Nephron (organoid): ENCODE data around the gene FSTL4.

Source experiments
- H3K27ac Mint-ChIP-seq, 3 experiments: 2 replicates each; pipeline ENCODE4 v1.8.0; 2020; ENCODE audit warnings: mixed read lengths in 3 of 3, mild to moderate bottlenecking in 2 of 3, moderate library complexity in 1 of 3
- H3K27me3 Mint-ChIP-seq: 2 replicates; pipeline ENCODE4 v1.8.0; 2021; ENCODE audit warnings: low read depth, mild to moderate bottlenecking, moderate library complexity, mixed read lengths
- H3K36me3 Mint-ChIP-seq: 2 replicates; pipeline ENCODE4 v1.8.0; 2020; ENCODE audit warnings: low read depth, mixed read lengths
- H3K4me1 Mint-ChIP-seq: 2 replicates; pipeline ENCODE4 v1.8.0; 2020; ENCODE audit warnings: mixed read lengths
- H3K4me3 Mint-ChIP-seq, 3 experiments: 2 replicates each; pipeline ENCODE4 v1.8.0; 2020; ENCODE audit warnings: mild to moderate bottlenecking in 3 of 3, mixed read lengths in 3 of 3, moderate library complexity in 2 of 3
- H3K9me3 Mint-ChIP-seq: 2 replicates; pipeline ENCODE4 v1.8.0; 2020; ENCODE audit warnings: mixed read lengths
- TF ChIP-seq, protein P1 (sequence below), 3 experiments: fragments of 200-600 bp; sonication (generic); IDR thresholded peaks; one replicate each; pipeline ENCODE4 v1.5.0; 2021; ENCODE audit warnings: antibody characterized with exemption in 3 of 3; ENCODE audit not compliant: unreplicated experiment in 3 of 3

FSTL4 gene

DNA sequence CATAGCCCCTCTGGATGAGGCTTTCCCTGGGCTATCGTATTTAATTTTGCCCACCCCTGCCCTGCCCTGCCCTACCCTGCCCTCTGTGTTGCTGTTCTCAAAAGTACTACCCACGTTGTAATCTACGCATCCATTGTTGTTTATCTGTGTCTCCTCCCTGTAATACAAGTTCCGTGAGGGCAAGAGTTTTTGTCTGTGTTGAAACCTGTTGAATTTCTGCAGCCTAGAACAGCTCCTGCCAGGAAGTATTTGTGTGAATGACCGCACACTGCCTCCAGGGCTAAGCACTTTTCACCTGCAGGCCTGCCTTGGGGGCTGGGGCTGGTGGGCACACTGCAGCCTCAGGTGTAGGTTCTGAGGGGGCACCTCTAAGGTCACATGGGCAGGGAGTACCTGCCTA lies 315.7 kb downstream of the FSTL4 start:
- TF ChIP-seq, protein P1, sequence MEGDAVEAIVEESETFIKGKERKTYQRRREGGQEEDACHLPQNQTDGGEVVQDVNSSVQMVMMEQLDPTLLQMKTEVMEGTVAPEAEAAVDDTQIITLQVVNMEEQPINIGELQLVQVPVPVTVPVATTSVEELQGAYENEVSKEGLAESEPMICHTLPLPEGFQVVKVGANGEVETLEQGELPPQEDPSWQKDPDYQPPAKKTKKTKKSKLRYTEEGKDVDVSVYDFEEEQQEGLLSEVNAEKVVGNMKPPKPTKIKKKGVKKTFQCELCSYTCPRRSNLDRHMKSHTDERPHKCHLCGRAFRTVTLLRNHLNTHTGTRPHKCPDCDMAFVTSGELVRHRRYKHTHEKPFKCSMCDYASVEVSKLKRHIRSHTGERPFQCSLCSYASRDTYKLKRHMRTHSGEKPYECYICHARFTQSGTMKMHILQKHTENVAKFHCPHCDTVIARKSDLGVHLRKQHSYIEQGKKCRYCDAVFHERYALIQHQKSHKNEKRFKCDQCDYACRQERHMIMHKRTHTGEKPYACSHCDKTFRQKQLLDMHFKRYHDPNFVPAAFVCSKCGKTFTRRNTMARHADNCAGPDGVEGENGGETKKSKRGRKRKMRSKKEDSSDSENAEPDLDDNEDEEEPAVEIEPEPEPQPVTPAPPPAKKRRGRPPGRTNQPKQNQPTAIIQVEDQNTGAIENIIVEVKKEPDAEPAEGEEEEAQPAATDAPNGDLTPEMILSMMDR (IDR thresholded peaks at IDR 0.05; ENCODE audit: unreplicated experiment in 3 of 3) = no peak
- H3K9me3 Mint-ChIP-seq = no peaks in the 10 kb centered on the region
- H3K27ac Mint-ChIP-seq = no peak overlapping the region
- H3K27me3 Mint-ChIP-seq = peaks cover 12% of the 10 kb centered on the region
- no peak overlapping the region for H3K4me3 Mint-ChIP-seq
- no peaks in the 10 kb centered on the region for H3K36me3 Mint-ChIP-seq
- no peaks in the 10 kb centered on the region for H3K4me1 Mint-ChIP-seq

DNA sequence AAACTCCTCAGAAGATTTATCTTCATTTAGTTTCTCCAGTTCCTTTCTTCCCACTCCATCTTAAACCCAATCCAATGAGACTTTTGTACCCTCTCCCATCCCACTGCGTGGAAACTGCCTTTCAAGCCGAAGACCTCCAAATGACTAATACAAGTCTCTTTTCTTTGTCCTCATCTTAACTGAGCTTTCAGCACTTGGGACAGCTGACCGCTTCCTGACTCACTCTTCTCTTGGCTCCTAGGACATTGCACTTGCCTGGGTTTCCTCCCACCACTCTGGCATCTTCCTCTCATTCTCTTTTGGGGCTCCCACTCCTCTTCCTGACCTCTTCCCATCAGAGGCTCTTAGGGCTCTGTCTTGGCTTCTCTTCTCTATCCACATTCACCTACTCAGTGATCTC lies 316.8 kb downstream of the FSTL4 start:
- Mint-ChIP-seq H3K27ac (no peak overlapping the region), H3K4me1 (no peaks in the 10 kb centered on the region), H3K27me3 (peaks cover 6% of the 10 kb centered on the region), H3K4me3 (no peak overlapping the region), H3K36me3 (no peaks in the 10 kb centered on the region), H3K9me3 (no peaks in the 10 kb centered on the region)
- TF ChIP-seq, protein P1 (IDR thresholded peaks at IDR 0.05; ENCODE audit: unreplicated experiment in 3 of 3) = no peak

DNA sequence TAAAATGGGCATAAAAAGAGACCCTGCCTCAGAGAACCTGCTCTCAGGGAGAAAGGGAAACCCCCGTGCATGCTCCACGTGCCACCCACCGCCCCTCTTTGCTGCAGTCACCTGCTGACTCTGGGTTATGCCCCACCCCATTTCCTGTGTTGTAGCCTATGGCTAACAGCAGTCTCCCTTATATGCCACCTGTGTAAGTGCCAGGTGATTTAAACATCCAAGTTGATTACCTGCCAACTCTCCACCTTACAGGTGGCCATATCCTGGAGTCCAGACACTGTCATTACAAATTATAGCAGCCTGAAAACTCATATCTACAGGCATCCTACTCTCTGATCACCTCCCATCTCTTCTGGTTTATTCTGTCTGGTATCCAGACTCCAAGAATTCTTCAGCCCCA lies 318.0 kb downstream of the FSTL4 start:
- TF ChIP-seq, protein P1 (IDR thresholded peaks at IDR 0.05; ENCODE audit: unreplicated experiment in 3 of 3) = no peak
- Mint-ChIP-seq H3K27me3 (peaks cover 4% of the 10 kb centered on the region), H3K36me3 (no peaks in the 10 kb centered on the region), H3K4me3 (no peak overlapping the region), H3K27ac (no peak overlapping the region), H3K4me1 (no peaks in the 10 kb centered on the region), H3K9me3 (no peaks in the 10 kb centered on the region)

DNA sequence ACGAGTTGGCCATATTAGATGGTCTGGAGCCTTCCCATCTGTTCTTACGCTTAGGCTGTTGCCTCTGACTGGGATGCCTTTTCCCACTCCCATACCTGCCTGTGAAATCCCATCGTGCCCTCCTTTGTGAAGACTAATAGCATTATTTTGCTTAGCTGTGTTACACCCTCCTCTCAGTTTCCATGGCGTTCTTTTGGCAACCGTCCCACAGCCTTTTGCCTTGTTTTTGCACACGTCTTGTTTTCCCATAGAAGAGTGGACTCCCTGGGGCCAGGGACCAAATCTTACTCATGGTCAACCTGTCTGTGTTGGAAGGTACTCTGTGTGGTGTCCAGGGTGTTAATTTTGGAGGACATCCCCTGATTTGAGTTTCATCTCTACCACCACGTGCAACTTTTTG lies 318.4 kb downstream of the FSTL4 start:
- no peak overlapping the region for H3K27ac Mint-ChIP-seq
- H3K4me1 Mint-ChIP-seq = no peaks in the 10 kb centered on the region
- TF ChIP-seq, protein P1 (IDR thresholded peaks at IDR 0.05; ENCODE audit: unreplicated experiment in 3 of 3) = no peak
- no peak overlapping the region for H3K4me3 Mint-ChIP-seq
- peaks cover 4% of the 10 kb centered on the region for H3K27me3 Mint-ChIP-seq
- H3K36me3 Mint-ChIP-seq = no peaks in the 10 kb centered on the region
- H3K9me3 Mint-ChIP-seq = no peaks in the 10 kb centered on the region

DNA sequence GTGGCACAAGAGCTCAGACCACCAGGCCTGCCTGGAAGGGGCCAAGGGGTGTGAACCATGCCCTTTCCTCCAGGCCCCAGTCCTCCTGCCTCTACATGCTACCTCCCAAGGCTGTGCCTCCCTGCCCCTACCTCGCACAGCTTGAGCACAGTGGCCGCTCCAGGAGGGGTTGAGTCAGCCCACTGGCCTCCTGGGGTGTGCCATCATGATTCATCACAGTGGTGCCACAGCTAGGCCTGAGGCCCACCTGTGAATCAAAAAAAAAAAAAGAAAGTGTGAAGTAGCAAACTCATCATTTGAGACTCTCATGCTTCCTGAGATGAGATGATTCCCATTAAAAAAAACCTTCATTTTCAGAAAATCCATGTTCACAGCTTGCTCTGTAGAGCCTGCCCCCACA lies 320.0 kb downstream of the FSTL4 start:
- Mint-ChIP-seq H3K4me3 (no peak overlapping the region), H3K27me3 (peaks cover 9% of the 10 kb centered on the region), H3K9me3 (no peaks in the 10 kb centered on the region), H3K27ac (no peak overlapping the region), H3K4me1 (no peaks in the 10 kb centered on the region), H3K36me3 (no peaks in the 10 kb centered on the region)
- TF ChIP-seq, protein P1 (IDR thresholded peaks at IDR 0.05; ENCODE audit: unreplicated experiment in 3 of 3) = no peak

DNA sequence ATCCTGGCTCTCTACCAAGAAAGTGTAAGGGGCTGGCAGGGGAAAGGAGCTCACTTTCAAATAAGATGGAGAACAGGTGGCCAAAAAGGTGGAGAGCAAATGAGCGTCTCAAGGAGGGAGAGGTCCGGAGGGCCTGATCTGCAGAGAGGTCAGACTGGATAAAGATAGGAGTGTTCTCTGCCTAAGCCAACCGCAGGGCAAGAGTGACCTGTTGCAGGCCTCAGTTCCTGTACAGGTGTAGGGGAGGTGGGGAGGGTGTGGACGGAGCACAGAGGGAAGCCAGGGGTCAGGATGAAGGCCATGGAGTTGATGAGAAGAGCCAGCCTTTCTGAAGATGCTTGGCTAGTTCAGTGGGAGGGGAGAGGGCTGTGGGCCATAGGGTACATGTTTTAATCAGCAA lies 320.8 kb downstream of the FSTL4 start:
- Mint-ChIP-seq H3K4me3 (no peak overlapping the region), H3K27ac (no peak overlapping the region), H3K36me3 (no peaks in the 10 kb centered on the region), H3K9me3 (no peaks in the 10 kb centered on the region), H3K27me3 (peaks cover 10% of the 10 kb centered on the region), H3K4me1 (no peaks in the 10 kb centered on the region)
- TF ChIP-seq, protein P1 (IDR thresholded peaks at IDR 0.05; ENCODE audit: unreplicated experiment in 3 of 3) = no peak
